Measurements from ENCODE around the gene ADK. TPM values are rescaled to one million over a fixed set of nuclear protein-coding genes. Genes with fewer than 3 reads are reported as not detected.

Gene ADK
- total and polyA plus RNA-seq, 2 experiments from 2014 or later: 46.7 to 53.7 TPM

DNA sequence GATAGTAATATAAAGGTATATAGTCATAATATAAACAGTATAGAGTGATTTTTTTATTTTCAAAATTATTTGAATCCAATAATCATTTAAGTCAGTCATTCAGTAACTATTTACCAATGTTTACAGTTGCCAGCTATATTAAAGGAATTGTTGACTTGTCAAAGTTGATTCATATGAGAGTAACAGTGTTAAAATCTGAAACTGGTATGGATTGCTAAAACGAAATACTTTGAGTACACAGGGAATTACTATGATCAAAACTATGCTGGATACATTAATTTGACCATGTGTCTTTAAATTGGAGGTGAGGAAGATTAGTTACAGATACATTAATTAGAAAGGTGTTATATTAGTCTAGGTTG lies 282.6 kb downstream of the ADK start:
- no peak overlapping the region for H3K4me2 ChIP-seq
- no peak overlapping the region for H2AFZ ChIP-seq

DNA sequence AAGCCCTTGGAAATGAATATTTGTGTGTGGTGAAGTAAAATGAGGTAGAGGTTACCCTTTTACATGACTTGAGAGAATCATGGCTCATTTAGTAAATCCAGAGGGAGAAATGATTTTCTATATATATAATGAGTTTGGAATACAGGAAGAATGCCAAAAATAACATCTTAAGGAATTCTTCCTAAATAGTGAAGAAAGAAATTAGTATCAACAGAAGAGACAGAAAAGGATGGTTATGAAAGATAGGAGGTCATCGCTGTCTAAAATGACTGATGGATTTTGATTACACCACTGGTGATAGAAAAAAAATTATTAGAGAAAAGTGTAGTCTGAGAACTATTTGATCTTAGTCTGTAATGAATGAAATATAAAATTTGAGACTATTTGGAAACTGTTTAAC lies 283.0 kb downstream of the ADK start:
- WGBS (ENCODE audit: low lambda C conversion rate, missing lambda C conversion rate): 100% methylated on average over 1 of the region's 1 CpG
- Histone ChIP-seq H3K36me3 (replicated peaks; ENCODE audit: insufficient read depth, low read depth) (no peaks in the 10 kb centered on the region), H3K27me3 (no peaks in the 10 kb centered on the region), H3K27ac (no peak overlapping the region), H3K4me2 (no peak overlapping the region), H3K9me3 (ENCODE audit: low read depth) (no peaks in the 10 kb centered on the region), H3K9me2 (replicated peaks; ENCODE audit: insufficient read depth) (no peaks in the 10 kb centered on the region), H2AFZ (no peak overlapping the region), H3K79me2 (no peaks in the 10 kb centered on the region), H3K4me1 (ENCODE audit: insufficient read depth) (peaks cover 5% of the 10 kb centered on the region), H4K20me1 (ENCODE audit: insufficient read depth, poor library complexity, severe bottlenecking) (no peaks in the 10 kb centered on the region), H3K4me3 (no peak overlapping the region)
- TF ChIP-seq EZH2 (IDR thresholded peaks at IDR 0.05; ENCODE audit: borderline replicate concordance) (no peak), EZH2phosphoT487 (IDR thresholded peaks at IDR 0.05; ENCODE audit: low read depth, severe bottlenecking, unreplicated experiment) (no peak)
- TF ChIP-seq, protein P1, sequence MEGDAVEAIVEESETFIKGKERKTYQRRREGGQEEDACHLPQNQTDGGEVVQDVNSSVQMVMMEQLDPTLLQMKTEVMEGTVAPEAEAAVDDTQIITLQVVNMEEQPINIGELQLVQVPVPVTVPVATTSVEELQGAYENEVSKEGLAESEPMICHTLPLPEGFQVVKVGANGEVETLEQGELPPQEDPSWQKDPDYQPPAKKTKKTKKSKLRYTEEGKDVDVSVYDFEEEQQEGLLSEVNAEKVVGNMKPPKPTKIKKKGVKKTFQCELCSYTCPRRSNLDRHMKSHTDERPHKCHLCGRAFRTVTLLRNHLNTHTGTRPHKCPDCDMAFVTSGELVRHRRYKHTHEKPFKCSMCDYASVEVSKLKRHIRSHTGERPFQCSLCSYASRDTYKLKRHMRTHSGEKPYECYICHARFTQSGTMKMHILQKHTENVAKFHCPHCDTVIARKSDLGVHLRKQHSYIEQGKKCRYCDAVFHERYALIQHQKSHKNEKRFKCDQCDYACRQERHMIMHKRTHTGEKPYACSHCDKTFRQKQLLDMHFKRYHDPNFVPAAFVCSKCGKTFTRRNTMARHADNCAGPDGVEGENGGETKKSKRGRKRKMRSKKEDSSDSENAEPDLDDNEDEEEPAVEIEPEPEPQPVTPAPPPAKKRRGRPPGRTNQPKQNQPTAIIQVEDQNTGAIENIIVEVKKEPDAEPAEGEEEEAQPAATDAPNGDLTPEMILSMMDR (IDR thresholded peaks at IDR 0.05; ENCODE audit: poor library complexity): no peak
- no peak for DNase-seq (ENCODE audit: low spot score)

More for the DNA sequence above, 282.6 kb downstream of the ADK start:
- Histone ChIP-seq H3K79me2 (no peaks in the 10 kb centered on the region), H3K9me3 (ENCODE audit: low read depth) (no peaks in the 10 kb centered on the region), H3K4me1 (ENCODE audit: insufficient read depth) (peaks cover 5% of the 10 kb centered on the region), H3K4me3 (no peak overlapping the region), H3K27me3 (no peaks in the 10 kb centered on the region), H3K27ac (no peak overlapping the region), H3K9me2 (replicated peaks; ENCODE audit: insufficient read depth) (no peaks in the 10 kb centered on the region), H4K20me1 (ENCODE audit: insufficient read depth, poor library complexity, severe bottlenecking) (no peaks in the 10 kb centered on the region), H3K36me3 (replicated peaks; ENCODE audit: insufficient read depth, low read depth) (no peaks in the 10 kb centered on the region)
- no peak for DNase-seq (ENCODE audit: low spot score)
- WGBS (ENCODE audit: low lambda C conversion rate, missing lambda C conversion rate): 53% methylated on average over 1 of the region's 1 CpG
- TF ChIP-seq EZH2phosphoT487 (IDR thresholded peaks at IDR 0.05; ENCODE audit: low read depth, severe bottlenecking, unreplicated experiment) (no peak), EZH2 (IDR thresholded peaks at IDR 0.05; ENCODE audit: borderline replicate concordance) (no peak)
- TF ChIP-seq, protein P1 (IDR thresholded peaks at IDR 0.05; ENCODE audit: poor library complexity): no peak

DNA sequence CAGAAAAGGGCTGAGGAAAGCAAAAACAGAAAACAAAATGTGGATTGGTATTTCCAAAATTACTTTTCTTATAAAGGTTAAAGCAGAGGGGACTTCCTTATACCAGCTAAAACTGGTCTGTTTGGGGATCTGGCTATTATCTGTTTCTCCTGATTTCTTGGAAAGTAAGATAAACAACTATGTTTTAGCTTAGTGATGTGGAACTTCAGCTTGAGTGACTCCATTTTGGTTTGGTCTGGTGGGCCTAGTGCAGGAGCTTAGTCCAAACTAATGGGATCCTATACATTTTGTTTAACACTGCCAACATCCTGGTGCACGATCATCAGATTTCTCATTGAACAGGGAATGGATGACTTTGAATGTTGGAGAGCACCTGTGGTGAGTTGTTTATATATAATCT lies 283.5 kb downstream of the ADK start:
- no peaks in the 10 kb centered on the region for H3K9me2 ChIP-seq (replicated peaks; ENCODE audit: insufficient read depth)
- no peaks in the 10 kb centered on the region for H3K27me3 ChIP-seq
- WGBS (ENCODE audit: low lambda C conversion rate, missing lambda C conversion rate): 95% methylated on average over 1 of the region's 1 CpG
- no peak for TF ChIP-seq EZH2phosphoT487 (IDR thresholded peaks at IDR 0.05; ENCODE audit: low read depth, severe bottlenecking, unreplicated experiment)
- no peak for TF ChIP-seq EZH2 (IDR thresholded peaks at IDR 0.05; ENCODE audit: borderline replicate concordance)
- TF ChIP-seq, protein P1 (IDR thresholded peaks at IDR 0.05; ENCODE audit: poor library complexity): no peak
- H3K27ac ChIP-seq: no peak overlapping the region
- H3K4me2 ChIP-seq: no peak overlapping the region
- no peak for DNase-seq (ENCODE audit: low spot score)
- no peak overlapping the region for H2AFZ ChIP-seq
- H3K79me2 ChIP-seq: no peaks in the 10 kb centered on the region
- no peak overlapping the region for H3K4me3 ChIP-seq
- H3K9me3 ChIP-seq (ENCODE audit: low read depth): no peaks in the 10 kb centered on the region
- H3K4me1 ChIP-seq (ENCODE audit: insufficient read depth): peaks cover 5% of the 10 kb centered on the region
- no peaks in the 10 kb centered on the region for H3K36me3 ChIP-seq (replicated peaks; ENCODE audit: insufficient read depth, low read depth)
- H4K20me1 ChIP-seq (ENCODE audit: insufficient read depth, poor library complexity, severe bottlenecking): no peaks in the 10 kb centered on the region
